Measurements from ENCODE around the gene ANKS1A.

GRCh38 chr6:34875292-34876213 is 13.5 kb upstream of the ANKS1A start:
- TF ChIP-seq CTCF (IDR thresholded peaks at IDR 0.05) (no peak), POLR2A (IDR thresholded peaks at IDR 0.05) (no peak)
